ENCODE measurements around the gene TET2.

The TET2 gene

GRCh38 chr4:105236202-105236915, 89.7 kb downstream of the TET2 start:
- no peak for DNase-seq

- DNase-seq, result no peak
Measured at GRCh38 chr4:105236916-105237311, 90.2 kb downstream of the TET2 start.

- DNase-seq, result no peak
Measured at GRCh38 chr4:105240037-105240436, 93.4 kb downstream of the TET2 start.

- no peak for DNase-seq
Measured at GRCh38 chr4:105241451-105241850, 94.8 kb downstream of the TET2 start.

- DNase-seq, result no peak
Measured at GRCh38 chr4:105243446-105243845, 96.8 kb downstream of the TET2 start.

GRCh38 chr4:105246712-105247111, 100.0 kb downstream of the TET2 start:
- no peak for DNase-seq

GRCh38 chr4:105248613-105249012, 101.9 kb downstream of the TET2 start:
- no peak for DNase-seq

GRCh38 chr4:105257817-105258495, 111.3 kb downstream of the TET2 start:
- no peak for DNase-seq

- DNase-seq, result no peak
Measured at GRCh38 chr4:105265689-105266088, 119.0 kb downstream of the TET2 start.

- no peak for DNase-seq
Measured at GRCh38 chr4:105267280-105267679, 120.6 kb downstream of the TET2 start.

- no peak for DNase-seq
Measured at GRCh38 chr4:105272002-105272401, 125.3 kb downstream of the TET2 start.

GRCh38 chr4:105273230-105273629, 126.6 kb downstream of the TET2 start:
- no peak for DNase-seq

GRCh38 chr4:105274090-105274489, 127.4 kb downstream of the TET2 start:
- DNase-seq, result no peak

- DNase-seq, result no peak
Measured at GRCh38 chr4:105274504-105274903, 127.8 kb downstream of the TET2 start.

- DNase-seq, result no peak
Measured at GRCh38 chr4:105276361-105277104, 129.9 kb downstream of the TET2 start.

GRCh38 chr4:105277702-105278101, 131.0 kb downstream of the TET2 start:
- DNase-seq, result no peak

- DNase-seq, result no peak
Measured at GRCh38 chr4:105279314-105279713, 132.6 kb downstream of the TET2 start.

- DNase-seq, result no peak
Measured at GRCh38 chr4:105280338-105281123, 133.9 kb downstream of the TET2 start.

GRCh38 chr4:105281124-105281415, 134.4 kb downstream of the TET2 start:
- DNase-seq, result no peak

- no peak for DNase-seq
Measured at GRCh38 chr4:105282489-105282888, 135.8 kb downstream of the TET2 start.

GRCh38 chr4:105283501-105283900, 136.8 kb downstream of the TET2 start:
- no peak for DNase-seq

GRCh38 chr4:105288121-105288520, 141.4 kb downstream of the TET2 start:
- DNase-seq, result no peak

- DNase-seq, result no peak
Measured at GRCh38 chr4:105291925-105292324, 145.2 kb downstream of the TET2 start.

Data from right kidney (tissue), 1 donor.